NCI-H446 treated with DMSO at 0.1 percent for 48 hours (cell line): ENCODE data around the gene HSPA1A.

Source experiments
- DNase-seq: peaks from one replicate; lab custom pipeline; 2025; lab: John Stamatoyannopoulos, UW

The HSPA1A gene

DNA sequence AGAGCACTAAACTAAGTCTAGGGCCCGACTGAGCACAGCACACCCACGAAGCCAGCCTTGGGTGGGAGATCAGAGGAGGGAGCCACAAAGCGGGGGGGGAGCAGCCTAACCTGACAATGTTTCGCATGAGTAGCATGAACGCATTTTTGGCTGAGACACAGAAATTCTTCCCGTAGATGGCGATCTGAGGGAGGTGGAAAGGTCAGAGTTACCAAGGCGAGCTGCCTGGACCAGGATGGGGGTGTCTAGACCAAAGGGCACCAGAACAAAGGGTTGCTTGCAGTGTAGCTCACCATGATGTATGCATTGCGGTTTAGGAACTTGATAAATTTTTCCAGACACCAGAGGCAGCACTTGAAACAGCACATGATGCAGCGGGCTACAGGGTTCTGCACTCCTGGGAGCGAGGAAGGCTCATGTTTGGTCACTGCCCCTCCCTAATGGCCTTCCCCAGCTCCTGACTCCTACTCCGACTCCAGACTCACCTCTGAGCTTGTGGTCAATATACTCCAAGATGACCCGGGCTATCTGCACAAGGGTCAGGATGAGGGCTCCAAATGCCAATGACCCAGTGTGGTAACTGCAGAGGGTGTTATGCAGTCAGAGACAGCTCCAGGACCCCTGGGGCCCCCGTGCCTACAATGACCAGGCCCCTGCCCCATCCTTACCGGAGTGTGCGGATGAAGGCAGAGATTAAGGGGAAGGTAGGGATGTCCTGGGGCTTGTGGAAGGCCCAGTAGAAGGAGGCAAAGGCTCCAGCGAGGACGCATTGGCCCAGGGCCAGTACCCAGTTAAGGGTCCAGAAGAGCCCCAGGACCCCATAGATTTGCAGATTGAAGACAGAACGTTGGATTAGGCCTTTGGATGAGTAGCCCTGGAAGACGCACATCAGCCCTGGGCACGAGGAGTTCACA lies 50.1 kb downstream of the HSPA1A start:
- DNase-seq: no peak
